Cerebellar cortex (tissue), 1 donor: ENCODE data around the gene ZNF532.
"Not testable (repeated sequence)": the region's sequence is repeated elsewhere in the genome, so short reads cannot be mapped to it uniquely, and the experiment has no call there.

Experiments
- DNase-seq: peaks from one replicate; pipeline ENCODE4 v3.0.0-alpha.2; 2015; ENCODE audit warnings: low spot score

ZNF532 gene

GRCh38 chr18:58902961-58903360, 38.3 kb downstream of the ZNF532 start:
- DNase-seq = no peak

GRCh38 chr18:58903533-58903932, 38.9 kb downstream of the ZNF532 start:
- DNase-seq = no peak

- no peak for DNase-seq
These were observed 41.2 kb downstream of the ZNF532 start for GRCh38 chr18:58905777-58906428.

GRCh38 chr18:58908006-58908405, 43.3 kb downstream of the ZNF532 start:
- peak; percentile 54 for DNase-seq

GRCh38 chr18:58909521-58909920, 44.8 kb downstream of the ZNF532 start:
- no peak for DNase-seq

GRCh38 chr18:58911241-58911640, 46.6 kb downstream of the ZNF532 start:
- no peak for DNase-seq

GRCh38 chr18:58911766-58912165, 47.1 kb downstream of the ZNF532 start:
- DNase-seq = no peak

- no peak for DNase-seq
These were observed 50.5 kb downstream of the ZNF532 start for GRCh38 chr18:58915006-58915799.

- no peak for DNase-seq
These were observed 51.3 kb downstream of the ZNF532 start for GRCh38 chr18:58915995-58916394.

GRCh38 chr18:58919934-58920333, 55.3 kb downstream of the ZNF532 start:
- not testable (repeated sequence) for DNase-seq

GRCh38 chr18:58922995-58923394, 58.3 kb downstream of the ZNF532 start:
- peak; percentile 66 for DNase-seq

- no peak for DNase-seq
These were observed 59.8 kb downstream of the ZNF532 start for GRCh38 chr18:58924473-58924872.

GRCh38 chr18:58927659-58928058, 63.0 kb downstream of the ZNF532 start:
- no peak for DNase-seq

GRCh38 chr18:58928386-58928785, 63.7 kb downstream of the ZNF532 start:
- no peak for DNase-seq

- DNase-seq = peak; percentile 69
These were observed 64.5 kb downstream of the ZNF532 start for GRCh38 chr18:58929206-58929605.

- no peak for DNase-seq
These were observed 69.7 kb downstream of the ZNF532 start for GRCh38 chr18:58934356-58934755.

- no peak for DNase-seq
These were observed 70.4 kb downstream of the ZNF532 start for GRCh38 chr18:58934933-58935577.

- DNase-seq = no peak
These were observed 72.6 kb downstream of the ZNF532 start for GRCh38 chr18:58937071-58937886.

GRCh38 chr18:58937887-58938267, 73.2 kb downstream of the ZNF532 start:
- no peak for DNase-seq

- no peak for DNase-seq
These were observed 76.9 kb downstream of the ZNF532 start for GRCh38 chr18:58941426-58942099.

- no peak for DNase-seq
These were observed 79.2 kb downstream of the ZNF532 start for GRCh38 chr18:58943896-58944295.
